Right lung (tissue), 5 donors: Measurements from ENCODE around the gene HUWE1. TPM values are rescaled to one million over a fixed set of nuclear protein-coding genes. Genes with fewer than 3 reads are reported as not detected.
"Not testable (repeated sequence)": the region's sequence is repeated elsewhere in the genome, so short reads cannot be mapped to it uniquely, and the experiment has no call there.

ENCODE experiments used
- DNase-seq, 2 donors: peaks; one replicate each; pipeline ENCODE4 v3.0.0-alpha.2; 2013
- polyA plus RNA-seq, 5 donors: library from polyadenylated mRNA; unstranded; fragments of 120-200 nt; gene quantifications; one replicate each; pipeline versions ENCODE4 v1.2.1 to v1.2.3, GENCODE V29; 2013; ENCODE audit warnings: inconsistent platforms in 1 of 5, low replicate concordance in 1 of 5; ENCODE audit not compliant: insufficient read length in 5 of 5, insufficient read depth in 1 of 5

The HUWE1 gene
- polyA plus RNA-seq, 5 donors = 113 to 148 (median 130) TPM

GRCh38 chrX:53616946-53617345 is 69.6 kb downstream of the HUWE1 start:
- DNase-seq = no peak

DNA sequence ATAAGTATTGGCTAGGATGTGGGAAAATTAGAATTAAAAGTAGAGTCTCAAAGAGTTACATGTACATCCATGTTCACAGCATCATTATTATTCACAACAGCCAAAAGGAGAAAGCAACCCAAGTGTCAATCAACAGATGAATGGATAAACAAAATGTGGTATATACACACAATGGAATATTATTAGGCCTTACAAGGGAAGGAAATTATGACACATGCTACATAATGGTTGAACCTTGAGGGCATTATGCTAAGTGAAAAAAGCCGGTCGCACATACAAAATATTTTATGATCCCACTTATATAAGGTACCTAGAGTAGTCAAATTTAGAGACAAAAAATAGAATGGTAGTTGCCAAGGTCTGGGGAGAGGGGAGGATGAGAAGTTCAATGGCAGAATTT is 80.1 kb downstream of the HUWE1 start:
- no peak for DNase-seq

DNA sequence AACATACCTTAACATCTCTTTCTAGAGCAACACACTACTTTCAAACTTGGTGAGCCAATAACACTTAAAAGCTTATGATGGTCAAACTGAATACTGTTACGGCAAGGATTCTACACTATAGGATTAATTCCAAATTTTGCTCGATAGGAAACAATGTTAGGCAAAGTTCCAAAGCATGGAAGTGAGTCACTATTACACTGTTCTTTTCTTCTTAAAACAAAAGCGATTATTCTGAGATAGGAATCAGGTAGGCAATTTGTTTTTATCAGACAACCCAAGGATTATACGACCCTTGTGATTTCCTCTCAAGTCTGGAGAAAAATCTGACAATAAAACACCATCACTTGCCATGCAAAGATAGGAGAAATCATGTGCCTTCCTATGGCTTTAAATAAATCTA is 81.5 kb downstream of the HUWE1 start:
- DNase-seq = no peak

GRCh38 chrX:53599781-53600396 is 86.6 kb downstream of the HUWE1 start:
- no peak for DNase-seq

- no peak for DNase-seq
Observed at GRCh38 chrX:53598169-53598568, 88.3 kb downstream of the HUWE1 start.

GRCh38 chrX:53595266-53595810 is 91.2 kb downstream of the HUWE1 start:
- no peak for DNase-seq

GRCh38 chrX:53594354-53594753 is 92.2 kb downstream of the HUWE1 start:
- DNase-seq = no peak

GRCh38 chrX:53587795-53588420 is 98.6 kb downstream of the HUWE1 start:
- DNase-seq = no peak

DNA sequence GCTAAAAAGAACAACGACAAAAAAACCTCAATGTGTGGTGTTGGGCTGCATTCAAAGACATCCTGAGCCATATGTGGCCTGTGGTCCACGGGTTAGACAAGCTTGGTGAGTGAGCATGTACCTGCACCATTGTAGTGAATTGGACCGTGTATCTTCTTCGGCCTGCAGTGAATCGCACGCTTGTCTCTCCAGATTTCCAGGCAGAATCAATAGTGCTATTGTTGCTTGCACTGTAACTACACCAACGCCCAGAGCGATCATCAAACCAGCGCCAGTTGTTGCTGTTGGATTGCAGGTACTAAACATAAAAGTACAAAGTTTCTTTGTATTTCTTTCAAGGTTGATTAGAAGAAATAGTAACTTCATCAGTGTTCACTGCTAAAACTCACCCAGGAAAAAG is 101.6 kb downstream of the HUWE1 start:
- no peak for DNase-seq

DNA sequence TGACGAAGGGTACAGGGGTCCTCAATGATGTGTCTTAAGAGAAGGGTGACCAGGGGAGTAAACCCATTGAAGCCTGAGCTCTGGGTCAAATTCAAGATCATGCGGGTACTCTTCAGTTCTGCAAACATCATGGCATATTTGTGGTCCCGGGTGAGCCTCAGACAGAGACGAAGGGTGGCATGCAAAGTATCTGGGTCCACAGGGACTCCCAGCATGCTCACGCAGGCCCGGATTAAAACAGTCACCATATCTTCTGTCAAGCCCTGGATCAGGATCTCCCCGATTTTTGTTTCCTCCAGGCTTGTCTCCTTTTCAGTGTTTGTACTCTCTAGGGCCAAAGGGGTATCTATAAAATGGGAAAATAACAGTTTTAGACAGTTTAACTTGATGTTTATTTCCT is 102.9 kb downstream of the HUWE1 start:
- DNase-seq = no peak

GRCh38 chrX:53580742-53581504 is 105.6 kb downstream of the HUWE1 start:
- DNase-seq = no peak

GRCh38 chrX:53571494-53571893 is 115.0 kb downstream of the HUWE1 start:
- no peak for DNase-seq

- DNase-seq = no peak
Observed at GRCh38 chrX:53563324-53563723, 123.2 kb downstream of the HUWE1 start.

GRCh38 chrX:53561912-53562311 is 124.6 kb downstream of the HUWE1 start:
- DNase-seq = no peak

DNA sequence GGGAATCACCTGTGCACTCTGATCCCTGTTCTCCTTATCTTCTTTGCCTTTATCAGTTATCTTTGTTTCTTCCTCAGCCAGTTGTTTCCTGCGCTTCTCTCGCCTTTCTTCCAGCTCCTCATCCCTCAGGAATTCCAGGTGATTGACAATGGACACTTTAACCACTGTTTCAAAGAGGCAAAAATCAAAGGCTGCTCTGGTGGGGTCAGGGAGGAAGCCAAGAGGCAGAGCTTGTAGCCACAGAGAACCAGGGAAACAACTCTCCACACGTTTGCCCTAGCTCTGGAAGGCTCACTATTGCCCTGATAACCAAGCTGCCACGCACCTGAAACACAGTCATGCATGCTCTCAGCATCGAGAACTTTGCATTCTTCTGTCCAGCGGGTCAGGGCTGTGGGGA is 127.9 kb downstream of the HUWE1 start:
- DNase-seq = no peak

- no peak for DNase-seq
Observed at GRCh38 chrX:53556868-53557267, 129.7 kb downstream of the HUWE1 start.

DNA sequence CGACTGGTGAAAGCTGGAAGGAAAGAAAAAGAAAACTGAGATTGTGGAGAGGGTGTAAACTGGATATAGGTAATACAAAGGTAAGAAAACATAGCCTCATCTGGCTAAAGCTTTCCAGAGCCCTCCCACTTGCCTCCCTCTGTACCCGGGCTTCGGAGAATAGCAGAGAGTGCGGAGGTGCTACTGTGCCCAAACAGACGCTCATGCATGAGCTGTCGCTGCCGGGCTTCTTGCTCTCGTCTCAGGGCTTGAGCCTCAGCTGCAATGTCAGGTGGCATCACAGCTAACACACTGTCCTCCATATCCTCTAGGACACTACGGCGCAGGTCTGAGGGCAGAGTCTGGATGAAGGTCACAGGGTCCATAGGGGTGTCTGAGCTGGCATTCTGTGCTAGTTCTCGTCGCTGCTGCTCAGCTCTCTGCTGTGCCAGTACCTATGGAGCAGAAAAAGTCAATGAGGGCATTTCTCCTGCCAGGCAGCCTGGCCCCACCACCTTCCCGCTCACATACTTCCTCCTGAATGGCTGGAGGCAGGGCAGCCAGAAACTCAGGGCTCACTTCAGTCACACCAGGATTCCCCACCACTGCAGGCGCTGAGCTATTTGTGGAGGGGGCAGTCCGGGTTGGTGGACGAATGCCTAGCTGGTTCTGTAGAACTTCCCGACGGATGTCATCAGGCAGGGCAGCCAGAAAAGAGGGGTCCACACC is 135.6 kb downstream of the HUWE1 start:
- no peak for DNase-seq

- no peak for DNase-seq
Observed at GRCh38 chrX:53547668-53548067, 138.9 kb downstream of the HUWE1 start.

- DNase-seq = no peak
Observed at GRCh38 chrX:53544936-53545335, 141.6 kb downstream of the HUWE1 start.

- DNase-seq = no peak
Observed at GRCh38 chrX:53538781-53539180, 147.7 kb downstream of the HUWE1 start.

- not testable (repeated sequence) for DNase-seq
Observed at GRCh38 chrX:53531255-53531966, 155.1 kb downstream of the HUWE1 start.

DNA sequence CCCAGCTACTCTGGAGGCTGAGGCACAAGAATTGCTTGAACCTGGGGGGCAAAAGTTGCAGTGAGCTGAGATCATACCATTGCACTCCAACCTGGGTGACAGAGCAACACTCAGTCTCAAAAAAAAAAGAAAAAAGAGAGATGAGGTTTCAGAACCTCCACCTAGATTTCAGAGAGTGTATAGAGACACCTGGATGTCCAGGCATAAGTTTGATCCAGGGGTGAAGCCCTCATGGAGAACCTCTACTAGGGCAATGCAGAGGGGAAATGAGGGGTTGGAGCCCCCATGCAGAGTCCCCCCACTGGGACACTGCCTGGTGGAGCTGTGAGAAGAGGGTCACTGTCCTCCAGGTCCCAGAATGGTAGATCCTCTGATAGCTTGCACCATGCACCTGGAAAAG is 159.5 kb downstream of the HUWE1 start:
- DNase-seq = no peak
